ENCODE data around the gene ARL5C.
"Not testable (repeated sequence)": the region's sequence is repeated elsewhere in the genome, so short reads cannot be mapped to it uniquely, and the experiment has no call there.

The ARL5C gene

DNA sequence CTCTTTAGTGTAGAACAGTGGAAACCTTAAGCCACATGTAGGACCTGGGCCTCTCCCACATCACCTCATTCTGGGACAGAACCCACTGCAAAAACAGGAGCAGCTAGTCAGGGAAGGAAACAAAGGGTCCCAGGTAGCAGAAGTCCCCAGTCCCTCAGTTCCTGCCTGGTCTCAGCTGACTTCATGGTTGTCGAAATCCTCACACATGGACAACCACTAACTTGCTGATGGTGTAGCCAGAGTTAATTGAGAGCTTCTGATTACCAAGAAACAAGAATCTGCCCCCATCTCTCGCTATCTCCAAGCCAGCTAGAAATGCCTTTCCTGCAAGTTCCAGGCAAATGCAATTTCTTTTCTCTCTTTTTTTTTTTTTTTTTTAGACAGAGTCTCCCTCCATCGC, 3.6 kb upstream of the ARL5C start:
- in situ Hi-C loops (cut with MboI; ENCODE audit: low sequenced_read_pairs, unreplicated experiment): no loop called here
- DNase-seq (ENCODE audit: low spot score): no peak
- TF ChIP-seq CTCF (IDR thresholded peaks at IDR 0.05; ENCODE audit: borderline replicate concordance, control extremely low read depth, extremely low read depth, insufficient read depth, missing control alignments): no peak

GRCh38 chr17:39169101-39169500, 3.1 kb upstream of the ARL5C start:
- DNase-seq (ENCODE audit: low spot score): no peak
- in situ Hi-C loops (cut with MboI; ENCODE audit: low sequenced_read_pairs, unreplicated experiment): no loop called here
- TF ChIP-seq CTCF (IDR thresholded peaks at IDR 0.05; ENCODE audit: borderline replicate concordance, control extremely low read depth, extremely low read depth, insufficient read depth, missing control alignments): no peak

- DNase-seq (ENCODE audit: low spot score); in situ Hi-C loops (cut with MboI; ENCODE audit: low sequenced_read_pairs, unreplicated experiment): not testable (repeated sequence)
Observed at GRCh38 chr17:39168503-39168902, 2.5 kb upstream of the ARL5C start.

GRCh38 chr17:39167476-39167875, 1.5 kb upstream of the ARL5C start:
- in situ Hi-C loops (cut with MboI; ENCODE audit: low sequenced_read_pairs, unreplicated experiment): no loop called here
- no peak for TF ChIP-seq CTCF (IDR thresholded peaks at IDR 0.05; ENCODE audit: borderline replicate concordance, control extremely low read depth, extremely low read depth, insufficient read depth, missing control alignments)
- no peak for DNase-seq (ENCODE audit: low spot score)

GRCh38 chr17:39166437-39167335, 725 bp upstream of the ARL5C start:
- no peak for TF ChIP-seq CTCF (IDR thresholded peaks at IDR 0.05; ENCODE audit: borderline replicate concordance, control extremely low read depth, extremely low read depth, insufficient read depth, missing control alignments)
- no peak for DNase-seq (ENCODE audit: low spot score)
- in situ Hi-C loops (cut with MboI; ENCODE audit: low sequenced_read_pairs, unreplicated experiment): no loop called here

GRCh38 chr17:39165178-39165840, 652 bp downstream of the ARL5C start:
- no peak for DNase-seq (ENCODE audit: low spot score)
- in situ Hi-C loops (cut with MboI; ENCODE audit: low sequenced_read_pairs, unreplicated experiment): no loop called here
- TF ChIP-seq CTCF (IDR thresholded peaks at IDR 0.05; ENCODE audit: borderline replicate concordance, control extremely low read depth, extremely low read depth, insufficient read depth, missing control alignments): peak; percentile 7

GRCh38 chr17:39164675-39165143, 1.3 kb downstream of the ARL5C start:
- in situ Hi-C loops (cut with MboI; ENCODE audit: low sequenced_read_pairs, unreplicated experiment): no loop called here

More at GRCh38 chr17:39164675-39165143, 1.3 kb downstream of the ARL5C start:
- peak; percentile 97 for DNase-seq (ENCODE audit: low spot score)
- peak; percentile 71 for TF ChIP-seq CTCF (IDR thresholded peaks at IDR 0.05; ENCODE audit: borderline replicate concordance, control extremely low read depth, extremely low read depth, insufficient read depth, missing control alignments)
